H1 (cell line): ENCODE measurements around the gene SLC1A4.

Source experiments
- BCL11A ChIP-seq, 2 experiments: IDR thresholded peaks; one replicate each; pipeline ENCODE4 v1.6.1; 2011; ENCODE audit warnings: low read depth in 2 of 2, low read length in 2 of 2, mild to moderate bottlenecking in 2 of 2
- POLR2AphosphoS5 ChIP-seq: IDR thresholded peaks from 2 replicates; pipeline ENCODE4 v1.6.1; 2011; ENCODE audit warnings: low read depth, low read length
- TF ChIP-seq, protein P1 (sequence below), 3 experiments: IDR thresholded peaks; 1 replicate in 2 of 3; 2 replicates in 1 of 3; pipeline versions ENCODE4 v1.5.1 to v1.6.1; 2011; ENCODE audit warnings: low read length in 3 of 3, mild to moderate bottlenecking in 3 of 3, inconsistent platforms in 2 of 3, low read depth in 1 of 3, moderate library complexity in 1 of 3; ENCODE audit not compliant: insufficient read depth in 1 of 3; ENCODE audit errors: control extremely low read depth in 1 of 3

DNA sequence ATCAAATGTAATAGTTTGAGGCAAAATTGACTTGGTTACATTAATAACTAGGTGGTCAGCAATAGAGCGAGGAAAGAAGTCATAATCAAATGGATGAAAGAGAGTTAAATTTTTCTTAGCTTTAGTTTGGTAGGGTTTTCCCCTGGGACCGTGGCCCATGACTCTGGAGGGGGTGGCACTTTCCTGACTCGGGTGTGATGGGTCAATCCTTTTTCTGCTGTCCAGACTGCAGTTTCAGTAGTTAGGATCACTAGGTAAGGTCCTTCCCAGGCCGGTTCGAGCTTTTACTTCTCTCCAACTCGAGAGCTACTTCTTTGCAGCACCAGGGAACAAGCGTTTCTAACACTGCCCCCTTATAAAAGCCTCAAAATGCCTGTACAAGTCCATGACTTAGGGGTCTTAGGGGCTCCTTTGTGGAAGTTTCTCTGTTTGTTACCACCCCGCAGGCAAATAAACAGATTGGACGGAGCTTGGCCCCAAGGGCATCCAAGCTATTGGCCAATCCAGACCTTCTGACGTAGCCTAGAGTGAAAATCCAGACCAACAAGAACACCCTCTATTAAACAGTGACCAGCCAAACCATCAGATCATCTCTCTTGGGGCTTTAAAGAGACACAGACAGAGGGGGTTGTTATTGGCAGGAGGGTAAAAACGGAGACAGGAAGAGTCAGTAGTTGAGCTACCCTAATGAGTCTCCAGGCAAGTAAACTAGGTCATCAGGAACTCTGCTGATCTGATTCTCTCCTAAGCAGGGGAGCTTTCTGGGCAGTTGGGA, 57.6 kb downstream of the SLC1A4 start:
- TF ChIP-seq POLR2AphosphoS5 (no peak), BCL11A (IDR thresholded peaks at IDR 0.05; ENCODE audit: low read depth in 2 of 2, low read length in 2 of 2) (no peak)
- TF ChIP-seq, protein P1, sequence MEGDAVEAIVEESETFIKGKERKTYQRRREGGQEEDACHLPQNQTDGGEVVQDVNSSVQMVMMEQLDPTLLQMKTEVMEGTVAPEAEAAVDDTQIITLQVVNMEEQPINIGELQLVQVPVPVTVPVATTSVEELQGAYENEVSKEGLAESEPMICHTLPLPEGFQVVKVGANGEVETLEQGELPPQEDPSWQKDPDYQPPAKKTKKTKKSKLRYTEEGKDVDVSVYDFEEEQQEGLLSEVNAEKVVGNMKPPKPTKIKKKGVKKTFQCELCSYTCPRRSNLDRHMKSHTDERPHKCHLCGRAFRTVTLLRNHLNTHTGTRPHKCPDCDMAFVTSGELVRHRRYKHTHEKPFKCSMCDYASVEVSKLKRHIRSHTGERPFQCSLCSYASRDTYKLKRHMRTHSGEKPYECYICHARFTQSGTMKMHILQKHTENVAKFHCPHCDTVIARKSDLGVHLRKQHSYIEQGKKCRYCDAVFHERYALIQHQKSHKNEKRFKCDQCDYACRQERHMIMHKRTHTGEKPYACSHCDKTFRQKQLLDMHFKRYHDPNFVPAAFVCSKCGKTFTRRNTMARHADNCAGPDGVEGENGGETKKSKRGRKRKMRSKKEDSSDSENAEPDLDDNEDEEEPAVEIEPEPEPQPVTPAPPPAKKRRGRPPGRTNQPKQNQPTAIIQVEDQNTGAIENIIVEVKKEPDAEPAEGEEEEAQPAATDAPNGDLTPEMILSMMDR (IDR thresholded peaks at IDR 0.05; ENCODE audit: control extremely low read depth in 1 of 3, insufficient read depth in 1 of 3, low read depth in 1 of 3, low read length in 3 of 3), result no peak
